Mesenchymal stem cell (in vitro differentiated cells and primary cell): ENCODE measurements around the gene YIF1A.

ENCODE experiments used
- DNase-seq: peaks from one replicate; pipeline ENCODE4 v3.0.0-alpha.2; 2013
- H2AFZ ChIP-seq: one replicate; pipeline ENCODE4 v1.6.1; 2013; ENCODE audit warnings: low read depth, mild to moderate bottlenecking, control low read depth, inconsistent platforms, low read length, moderate library complexity
- H2AK5ac ChIP-seq: 2 replicates; pipeline ENCODE4 v1.6.1; 2013; ENCODE audit warnings: low read length, moderate library complexity, mild to moderate bottlenecking, inconsistent platforms; ENCODE audit not compliant: severe bottlenecking
- H2BK120ac ChIP-seq: one replicate; pipeline ENCODE4 v1.6.1; 2013; ENCODE audit warnings: low read depth, mild to moderate bottlenecking, inconsistent platforms, low read length, moderate library complexity
- H2BK12ac ChIP-seq, 2 experiments: one replicate each; pipeline ENCODE4 v1.6.1; 2013; ENCODE audit warnings: inconsistent platforms in 2 of 2, low read length in 2 of 2, mild to moderate bottlenecking in 2 of 2, moderate library complexity in 2 of 2, control low read depth in 1 of 2
- H2BK15ac ChIP-seq: one replicate; pipeline ENCODE4 v1.6.1; 2013; ENCODE audit warnings: mild to moderate bottlenecking, low read depth, inconsistent platforms; ENCODE audit not compliant: poor library complexity, severe bottlenecking
- H2BK5ac ChIP-seq: 2 replicates; pipeline ENCODE4 v1.6.1; 2013; ENCODE audit warnings: low read depth, mild to moderate bottlenecking, low read length, control low read depth, inconsistent platforms; ENCODE audit not compliant: poor library complexity, severe bottlenecking
- H3K14ac ChIP-seq, 2 experiments: one replicate each; pipeline ENCODE4 v1.6.1; 2013; ENCODE audit warnings: inconsistent platforms in 2 of 2, low read length in 2 of 2, control low read depth in 1 of 2, mild to moderate bottlenecking in 1 of 2, moderate library complexity in 1 of 2
- H3K18ac ChIP-seq, 2 experiments: one replicate each; pipeline ENCODE4 v1.6.1; 2013; ENCODE audit warnings: inconsistent platforms in 2 of 2, low read length in 2 of 2, control low read depth in 1 of 2, low read depth in 1 of 2, mild to moderate bottlenecking in 1 of 2
- H3K23ac ChIP-seq, 2 experiments: one replicate each; pipeline ENCODE4 v1.6.1; 2013; ENCODE audit warnings: inconsistent platforms in 2 of 2, low read length in 2 of 2, mild to moderate bottlenecking in 2 of 2, moderate library complexity in 2 of 2, control low read depth in 1 of 2
- H3K27ac ChIP-seq: 2 replicates; pipeline ENCODE4 v1.5.1; 2013; ENCODE audit warnings: mild to moderate bottlenecking, moderate library complexity, low read length, control low read depth, inconsistent platforms; ENCODE audit not compliant: poor library complexity, severe bottlenecking
- H3K27me3 ChIP-seq, 2 experiments: 2 replicates each; pipeline versions ENCODE4 v1.6.1 to v1.7.0; 2013; ENCODE audit warnings: low read length in 2 of 2, mild to moderate bottlenecking in 2 of 2, moderate library complexity in 2 of 2, control low read depth in 1 of 2, inconsistent platforms in 1 of 2; ENCODE audit not compliant: control insufficient read depth in 1 of 2, insufficient read depth in 1 of 2
- H3K36me3 ChIP-seq, 2 experiments: 2 replicates each; pipeline versions ENCODE4 v1.6.1 to v1.7.0; 2013; ENCODE audit warnings: low read length in 2 of 2, control low read depth in 1 of 2, inconsistent platforms in 1 of 2, low read depth in 1 of 2, mild to moderate bottlenecking in 1 of 2; ENCODE audit not compliant: insufficient read depth in 2 of 2, control insufficient read depth in 1 of 2
- H3K4ac ChIP-seq, 2 experiments: one replicate each; pipeline ENCODE4 v1.6.1; 2013; ENCODE audit warnings: inconsistent platforms in 2 of 2, low read length in 2 of 2, mild to moderate bottlenecking in 2 of 2, moderate library complexity in 2 of 2, control low read depth in 1 of 2, low read depth in 1 of 2
- H3K4me1 ChIP-seq: 2 replicates; pipeline ENCODE4 v1.6.1; 2013; ENCODE audit warnings: low read depth, low read length, control low read depth; ENCODE audit not compliant: control insufficient read depth, insufficient read depth
- H3K4me2 ChIP-seq: 2 replicates; pipeline ENCODE4 v1.6.1; 2013; ENCODE audit warnings: low read length, mild to moderate bottlenecking, inconsistent platforms; ENCODE audit not compliant: poor library complexity, severe bottlenecking
- H3K4me3 ChIP-seq, 2 experiments: 2 replicates each; pipeline versions ENCODE4 v1.5.1 to v1.7.0; 2013; ENCODE audit warnings: low read length in 2 of 2, mild to moderate bottlenecking in 2 of 2, control low read depth in 1 of 2, low read depth in 1 of 2; ENCODE audit not compliant: insufficient read depth in 1 of 2
- H3K79me1 ChIP-seq: replicated peaks from 2 replicates; pipeline ENCODE4 v1.6.1; 2013; ENCODE audit warnings: mild to moderate bottlenecking, control low read depth, low read length, inconsistent platforms; ENCODE audit not compliant: poor library complexity, severe bottlenecking
- H3K9ac ChIP-seq: 2 replicates; pipeline ENCODE4 v1.7.0; 2013; ENCODE audit warnings: mild to moderate bottlenecking, low read length, moderate library complexity
- H3K9me3 ChIP-seq: 2 replicates; pipeline ENCODE4 v1.7.0; 2013; ENCODE audit warnings: mild to moderate bottlenecking, low read length; ENCODE audit not compliant: control insufficient read depth
- H4K8ac ChIP-seq: one replicate; pipeline ENCODE4 v1.6.1; 2013; ENCODE audit warnings: inconsistent platforms, mild to moderate bottlenecking, low read length, moderate library complexity
- H4K91ac ChIP-seq: one replicate; pipeline ENCODE4 v1.6.1; 2013; ENCODE audit warnings: mild to moderate bottlenecking, low read length, inconsistent platforms
- WGBS: methylation state at CpG from one replicate; pipeline ENCODE4 v1.1.7; 2013; ENCODE audit warnings: mixed read lengths; 5-methylcytosine and 5-hydroxymethylcytosine counted together

The YIF1A gene

GRCh38 chr11:66330931-66331330, 42.0 kb upstream of the YIF1A start:
- Histone ChIP-seq H2BK15ac (no peak overlapping the region), H2AK5ac (peak overlapping the region; percentile 58), H4K91ac (no peak overlapping the region)

DNA sequence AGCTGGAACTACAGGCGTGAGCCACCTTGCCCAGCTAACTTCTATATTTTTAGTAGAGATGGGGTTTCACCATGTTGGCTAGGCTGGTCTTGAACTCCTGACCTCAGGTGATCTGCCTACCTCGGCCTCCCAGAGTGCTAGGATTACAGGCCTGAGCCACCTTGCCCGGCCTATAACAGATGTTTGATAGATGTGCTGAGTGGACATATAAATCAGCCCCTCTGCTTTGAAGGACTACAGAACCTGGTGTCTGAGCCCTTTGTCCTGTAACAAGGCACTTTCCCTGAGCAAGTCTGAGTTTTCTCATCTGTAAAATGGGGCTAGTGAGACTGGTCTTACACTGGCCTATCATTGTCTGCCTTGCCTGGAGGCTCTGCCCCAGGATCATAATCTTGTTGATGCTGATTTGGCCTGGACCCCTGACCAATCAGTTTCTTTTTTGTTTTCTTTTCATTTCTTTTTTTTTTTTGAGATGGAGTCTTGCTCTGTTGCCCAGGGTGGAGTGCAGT, 40.3 kb upstream of the YIF1A start:
- H3K18ac ChIP-seq: peak overlapping the region in 1 of 2 experiments; percentile 11
- H3K4me2 ChIP-seq: no peak overlapping the region
- no peak overlapping the region for H2AFZ ChIP-seq
- no peak overlapping the region for H3K23ac ChIP-seq
- H2BK12ac ChIP-seq: no peak overlapping the region
- no peaks in the 10 kb centered on the region for H3K27me3 ChIP-seq
- peaks cover 33 to 38% of the 10 kb centered on the region in 2 experiments for H3K36me3 ChIP-seq
- H2BK15ac ChIP-seq: no peak overlapping the region
- no peak overlapping the region for H2BK5ac ChIP-seq
- H3K4ac ChIP-seq: no peak overlapping the region
- peak overlapping the region; percentile 66 for H4K8ac ChIP-seq
- no peak overlapping the region for H3K14ac ChIP-seq
- H3K4me1 ChIP-seq: peaks cover 70% of the 10 kb centered on the region
- H3K79me1 ChIP-seq: peaks cover 13% of the 10 kb centered on the region
- 93% methylated on average over 3 of the region's 3 CpGs for WGBS
- H2AK5ac ChIP-seq: no peak overlapping the region
- no peak for DNase-seq
- no peak overlapping the region for H2BK120ac ChIP-seq
- H3K4me3 ChIP-seq: no peak overlapping the region
- no peaks in the 10 kb centered on the region for H3K9me3 ChIP-seq
- no peak overlapping the region for H3K27ac ChIP-seq
- H4K91ac ChIP-seq: no peak overlapping the region
- H3K9ac ChIP-seq: peak overlapping the region; percentile 85

More at GRCh38 chr11:66330931-66331330, 42.0 kb upstream of the YIF1A start:
- DNase-seq: no peak
- peaks cover 38 to 43% of the 10 kb centered on the region in 2 experiments for H3K36me3 ChIP-seq
- no peak overlapping the region for H3K18ac ChIP-seq
- no peak overlapping the region for H2BK5ac ChIP-seq
- no peak overlapping the region for H2BK120ac ChIP-seq
- no peak overlapping the region for H2AFZ ChIP-seq
- peak overlapping the region; percentile 3 for H3K9ac ChIP-seq
- H3K4ac ChIP-seq: no peak overlapping the region
- no peak overlapping the region for H3K27ac ChIP-seq
- H3K79me1 ChIP-seq: peaks cover 13% of the 10 kb centered on the region
- no peak overlapping the region for H2BK12ac ChIP-seq
- no peaks in the 10 kb centered on the region for H3K9me3 ChIP-seq
- no peak overlapping the region for H3K4me3 ChIP-seq
- no peak overlapping the region for H3K4me2 ChIP-seq
- no peaks in the 10 kb centered on the region for H3K27me3 ChIP-seq
- no peak overlapping the region for H4K8ac ChIP-seq
- H3K4me1 ChIP-seq: peaks cover 67% of the 10 kb centered on the region
- 89% methylated on average over 10 of the region's 10 CpGs for WGBS
- H3K23ac ChIP-seq: no peak overlapping the region
- H3K14ac ChIP-seq: no peak overlapping the region

GRCh38 chr11:66328302-66329144, 39.6 kb upstream of the YIF1A start:
- Histone ChIP-seq H4K91ac (peak overlapping the region; percentile 98), H3K23ac (no peak overlapping the region), H3K9me3 (no peaks in the 10 kb centered on the region), H2AFZ (no peak overlapping the region), H2BK15ac (no peak overlapping the region), H3K9ac (peak overlapping the region; percentile 85), H2BK5ac (no peak overlapping the region), H4K8ac (peak overlapping the region; percentile 88), H3K27me3 (no peaks in the 10 kb centered on the region), H3K27ac (peak overlapping the region; percentile 34), H3K4me3 (peak overlapping the region in 1 of 2 experiments; percentile 60), H3K36me3 (peaks cover 26 to 31% of the 10 kb centered on the region in 2 experiments), H3K4me2 (no peak overlapping the region), H2BK12ac (peak overlapping the region; percentile 99), H3K18ac (peak overlapping the region; percentile 96), H3K79me1 (peaks cover 13% of the 10 kb centered on the region), H2AK5ac (peak overlapping the region; percentile 14), H3K4me1 (peaks cover 63% of the 10 kb centered on the region), H3K4ac (peak overlapping the region; percentile 40 to 92), H3K14ac (peak overlapping the region in 1 of 2 experiments; percentile 88), H2BK120ac (peak overlapping the region; percentile 74)
- DNase-seq: peak; percentile 86
- WGBS: 10% methylated on average over 19 of the region's 19 CpGs

DNA sequence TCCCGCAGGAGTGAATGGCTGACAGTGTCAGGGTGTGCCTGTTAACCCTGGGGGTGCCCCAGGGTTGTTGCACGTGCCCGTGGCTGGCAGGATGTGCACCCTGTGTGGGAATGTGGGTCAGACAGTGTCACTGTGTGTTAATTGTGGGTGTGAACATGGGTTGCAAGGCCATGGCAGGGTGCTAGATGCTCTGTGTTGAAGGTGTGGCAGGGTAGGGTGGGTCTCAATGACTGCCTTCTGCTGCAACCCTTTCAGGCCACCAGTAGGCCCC, 39.0 kb upstream of the YIF1A start:
- Histone ChIP-seq H3K18ac (peak overlapping the region; percentile 96), H2AK5ac (peak overlapping the region; percentile 51), H3K27ac (peak overlapping the region; percentile 21), H2BK12ac (peak overlapping the region; percentile 99), H2AFZ (no peak overlapping the region), H3K36me3 (peaks cover 20 to 25% of the 10 kb centered on the region in 2 experiments), H3K79me1 (peaks cover 13% of the 10 kb centered on the region), H3K14ac (peak overlapping the region in 1 of 2 experiments; percentile 88), H4K91ac (peak overlapping the region; percentile 98), H3K4me1 (peaks cover 58% of the 10 kb centered on the region), H2BK120ac (peak overlapping the region; percentile 65), H3K9ac (peak overlapping the region; percentile 85), H3K4ac (peak overlapping the region; percentile 92 to 95), H3K4me3 (peak overlapping the region in 1 of 2 experiments; percentile 60), H2BK15ac (no peak overlapping the region), H4K8ac (peak overlapping the region; percentile 24), H2BK5ac (no peak overlapping the region), H3K23ac (no peak overlapping the region), H3K27me3 (no peaks in the 10 kb centered on the region), H3K4me2 (no peak overlapping the region), H3K9me3 (no peaks in the 10 kb centered on the region)
- DNase-seq: no peak
- WGBS: 68% methylated on average over 3 of the region's 3 CpGs
